Measurements from ENCODE around the gene AGPAT2.

DNA sequence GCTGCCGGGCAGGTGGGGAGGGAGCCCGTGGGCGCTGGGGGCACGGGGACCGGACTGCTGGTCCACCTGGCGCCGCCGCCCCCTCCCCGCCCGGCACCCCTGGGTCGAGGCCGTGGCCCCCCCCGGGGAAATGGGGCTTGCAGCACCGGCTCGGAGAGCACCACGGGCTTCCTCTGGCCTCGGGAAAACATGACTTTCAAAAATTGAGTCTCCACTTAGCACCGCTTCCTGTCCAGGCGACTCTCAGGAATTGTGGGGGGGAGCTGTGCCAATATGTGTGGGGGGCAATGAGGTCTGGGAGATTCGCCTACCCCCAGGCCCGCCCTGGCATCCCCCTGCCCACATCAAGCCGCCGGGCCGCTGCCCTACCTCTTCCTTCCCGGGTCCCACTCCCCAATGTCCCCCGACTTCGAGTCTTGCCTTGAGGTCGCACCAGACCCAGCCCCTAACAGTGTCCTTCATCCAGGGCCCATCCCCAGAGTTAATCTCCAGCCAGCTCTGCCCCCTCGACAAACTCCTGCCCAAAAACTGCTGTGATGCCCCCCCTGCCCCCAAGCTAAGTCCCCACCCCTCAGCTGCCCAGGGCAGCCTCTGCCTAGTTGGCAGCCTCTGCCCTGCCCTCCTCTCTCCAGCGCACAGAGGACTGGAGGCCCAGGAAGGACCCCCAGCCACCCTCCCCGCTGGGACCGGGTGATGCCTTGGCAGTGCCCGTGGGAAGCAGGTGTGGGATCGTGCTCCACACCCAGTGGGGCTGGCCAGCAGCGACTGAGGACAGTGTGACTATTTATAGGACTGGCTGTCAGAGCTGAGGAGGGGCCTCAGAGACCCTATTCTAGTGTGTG is 20.7 kb downstream of the AGPAT2 start:
- TF ChIP-seq, protein P1, sequence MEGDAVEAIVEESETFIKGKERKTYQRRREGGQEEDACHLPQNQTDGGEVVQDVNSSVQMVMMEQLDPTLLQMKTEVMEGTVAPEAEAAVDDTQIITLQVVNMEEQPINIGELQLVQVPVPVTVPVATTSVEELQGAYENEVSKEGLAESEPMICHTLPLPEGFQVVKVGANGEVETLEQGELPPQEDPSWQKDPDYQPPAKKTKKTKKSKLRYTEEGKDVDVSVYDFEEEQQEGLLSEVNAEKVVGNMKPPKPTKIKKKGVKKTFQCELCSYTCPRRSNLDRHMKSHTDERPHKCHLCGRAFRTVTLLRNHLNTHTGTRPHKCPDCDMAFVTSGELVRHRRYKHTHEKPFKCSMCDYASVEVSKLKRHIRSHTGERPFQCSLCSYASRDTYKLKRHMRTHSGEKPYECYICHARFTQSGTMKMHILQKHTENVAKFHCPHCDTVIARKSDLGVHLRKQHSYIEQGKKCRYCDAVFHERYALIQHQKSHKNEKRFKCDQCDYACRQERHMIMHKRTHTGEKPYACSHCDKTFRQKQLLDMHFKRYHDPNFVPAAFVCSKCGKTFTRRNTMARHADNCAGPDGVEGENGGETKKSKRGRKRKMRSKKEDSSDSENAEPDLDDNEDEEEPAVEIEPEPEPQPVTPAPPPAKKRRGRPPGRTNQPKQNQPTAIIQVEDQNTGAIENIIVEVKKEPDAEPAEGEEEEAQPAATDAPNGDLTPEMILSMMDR (IDR thresholded peaks at IDR 0.05) = no peak
- TF ChIP-seq, protein P2, sequence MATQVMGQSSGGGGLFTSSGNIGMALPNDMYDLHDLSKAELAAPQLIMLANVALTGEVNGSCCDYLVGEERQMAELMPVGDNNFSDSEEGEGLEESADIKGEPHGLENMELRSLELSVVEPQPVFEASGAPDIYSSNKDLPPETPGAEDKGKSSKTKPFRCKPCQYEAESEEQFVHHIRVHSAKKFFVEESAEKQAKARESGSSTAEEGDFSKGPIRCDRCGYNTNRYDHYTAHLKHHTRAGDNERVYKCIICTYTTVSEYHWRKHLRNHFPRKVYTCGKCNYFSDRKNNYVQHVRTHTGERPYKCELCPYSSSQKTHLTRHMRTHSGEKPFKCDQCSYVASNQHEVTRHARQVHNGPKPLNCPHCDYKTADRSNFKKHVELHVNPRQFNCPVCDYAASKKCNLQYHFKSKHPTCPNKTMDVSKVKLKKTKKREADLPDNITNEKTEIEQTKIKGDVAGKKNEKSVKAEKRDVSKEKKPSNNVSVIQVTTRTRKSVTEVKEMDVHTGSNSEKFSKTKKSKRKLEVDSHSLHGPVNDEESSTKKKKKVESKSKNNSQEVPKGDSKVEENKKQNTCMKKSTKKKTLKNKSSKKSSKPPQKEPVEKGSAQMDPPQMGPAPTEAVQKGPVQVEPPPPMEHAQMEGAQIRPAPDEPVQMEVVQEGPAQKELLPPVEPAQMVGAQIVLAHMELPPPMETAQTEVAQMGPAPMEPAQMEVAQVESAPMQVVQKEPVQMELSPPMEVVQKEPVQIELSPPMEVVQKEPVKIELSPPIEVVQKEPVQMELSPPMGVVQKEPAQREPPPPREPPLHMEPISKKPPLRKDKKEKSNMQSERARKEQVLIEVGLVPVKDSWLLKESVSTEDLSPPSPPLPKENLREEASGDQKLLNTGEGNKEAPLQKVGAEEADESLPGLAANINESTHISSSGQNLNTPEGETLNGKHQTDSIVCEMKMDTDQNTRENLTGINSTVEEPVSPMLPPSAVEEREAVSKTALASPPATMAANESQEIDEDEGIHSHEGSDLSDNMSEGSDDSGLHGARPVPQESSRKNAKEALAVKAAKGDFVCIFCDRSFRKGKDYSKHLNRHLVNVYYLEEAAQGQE (IDR thresholded peaks at IDR 0.05; ENCODE audit: low read depth, low read length) = no peak
- TF ChIP-seq TAF1 (IDR thresholded peaks at IDR 0.05; ENCODE audit: borderline replicate concordance, low read depth, low read length) (no peak), RFX5 (IDR thresholded peaks at IDR 0.05; ENCODE audit: low read length) (no peak), CHD2 (IDR thresholded peaks at IDR 0.05; ENCODE audit: low read length, partially characterized antibody) (no peak), MXI1 (IDR thresholded peaks at IDR 0.05; ENCODE audit: low read depth, low read length) (no peak), JUND (IDR thresholded peaks at IDR 0.05) (no peak), TEAD4 (IDR thresholded peaks at IDR 0.05; ENCODE audit: borderline replicate concordance, insufficient read depth) (no peak)
